GM11168 (cell line): Measurements from ENCODE around the gene NAA10.

Experiments
- in situ Hi-C: fragments of 300-500 bp; cut with MboI; formaldehyde crosslinking; loops from one replicate; pipeline ENCODE4 v1.12.0; 2022; ENCODE audit warnings: low sequenced_read_pairs; ENCODE audit not compliant: unreplicated experiment

Gene NAA10

GRCh38 chrX:153967536-153968224 is 32.8 kb upstream of the NAA10 start:
- in situ Hi-C loops, result no loop called here

- in situ Hi-C loops, result no loop called here
These were observed 32.2 kb upstream of the NAA10 start for GRCh38 chrX:153966841-153967535.

- in situ Hi-C loops, result no loop called here
These were observed 31.4 kb upstream of the NAA10 start for GRCh38 chrX:153966283-153966688.

- in situ Hi-C loops, result no loop called here
These were observed 30.6 kb upstream of the NAA10 start for GRCh38 chrX:153965406-153965805.

- in situ Hi-C loops, result no loop called here
These were observed 29.3 kb upstream of the NAA10 start for GRCh38 chrX:153964105-153964504.

GRCh38 chrX:153963546-153963945 is 28.7 kb upstream of the NAA10 start:
- in situ Hi-C loops, result no loop called here

GRCh38 chrX:153961292-153961691 is 26.5 kb upstream of the NAA10 start:
- in situ Hi-C loops, result no loop called here

GRCh38 chrX:153960786-153961185 is 25.9 kb upstream of the NAA10 start:
- in situ Hi-C loops, result no loop called here

- in situ Hi-C loops, result no loop called here
These were observed 25.2 kb upstream of the NAA10 start for GRCh38 chrX:153960077-153960476.

- in situ Hi-C loops, result no loop called here
These were observed 24.8 kb upstream of the NAA10 start for GRCh38 chrX:153959649-153960048.

- in situ Hi-C loops, result no loop called here
These were observed 23.8 kb upstream of the NAA10 start for GRCh38 chrX:153958605-153959004.

GRCh38 chrX:153957224-153957623 is 22.4 kb upstream of the NAA10 start:
- in situ Hi-C loops, result no loop called here

- in situ Hi-C loops, result no loop called here
These were observed 21.4 kb upstream of the NAA10 start for GRCh38 chrX:153956044-153956907.

- in situ Hi-C loops, result no loop called here
These were observed 20.4 kb upstream of the NAA10 start for GRCh38 chrX:153955228-153955732.

GRCh38 chrX:153954558-153955227 is 19.9 kb upstream of the NAA10 start:
- in situ Hi-C loops, result no loop called here

- in situ Hi-C loops, result no loop called here
These were observed 19.2 kb upstream of the NAA10 start for GRCh38 chrX:153953892-153954557.

GRCh38 chrX:153953342-153953830 is 18.5 kb upstream of the NAA10 start:
- in situ Hi-C loops, result no loop called here

GRCh38 chrX:153952373-153953026 is 17.7 kb upstream of the NAA10 start:
- in situ Hi-C loops, result no loop called here
